GM19455 (cell line): ENCODE data around the gene PSEN2.
"Not testable (repeated sequence)": the region's sequence is repeated elsewhere in the genome, so short reads cannot be mapped to it uniquely, and the experiment has no call there.

Source experiments
- ATAC-seq: cut with Tn5 transposase; IDR thresholded peaks from one replicate; pipeline ENCODE4 v1.9.1; 2021; ENCODE audit not compliant: unreplicated experiment

PSEN2 gene

GRCh38 chr1:226908913-226909312 is 38.5 kb downstream of the PSEN2 start:
- no peak for ATAC-seq

- peak; percentile 66 for ATAC-seq
These were observed 42.3 kb downstream of the PSEN2 start for GRCh38 chr1:226912587-226913176.

GRCh38 chr1:226915672-226915995 is 45.2 kb downstream of the PSEN2 start:
- ATAC-seq: peak; percentile 9

- ATAC-seq: no peak
These were observed 46.1 kb downstream of the PSEN2 start for GRCh38 chr1:226916497-226916896.

- no peak for ATAC-seq
These were observed 49.2 kb downstream of the PSEN2 start for GRCh38 chr1:226919587-226919986.

- no peak for ATAC-seq
These were observed 49.6 kb downstream of the PSEN2 start for GRCh38 chr1:226919995-226920394.

- no peak for ATAC-seq
These were observed 50.1 kb downstream of the PSEN2 start for GRCh38 chr1:226920446-226920894.

- ATAC-seq: no peak
These were observed 51.1 kb downstream of the PSEN2 start for GRCh38 chr1:226921504-226921903.

- ATAC-seq: not testable (repeated sequence)
These were observed 59.1 kb downstream of the PSEN2 start for GRCh38 chr1:226929260-226930111.

- no peak for ATAC-seq
These were observed 64.2 kb downstream of the PSEN2 start for GRCh38 chr1:226934483-226935237.

- ATAC-seq: no peak
These were observed 67.7 kb downstream of the PSEN2 start for GRCh38 chr1:226937940-226938725.

- no peak for ATAC-seq
These were observed 68.6 kb downstream of the PSEN2 start for GRCh38 chr1:226938903-226939437.

GRCh38 chr1:226939438-226940028 is 69.1 kb downstream of the PSEN2 start:
- ATAC-seq: peak; percentile 52

- peak; percentile 96 for ATAC-seq
These were observed 69.8 kb downstream of the PSEN2 start, which contains the start of gene COQ8A for GRCh38 chr1:226940029-226940805. Gene COQ8A, plus strand, starts transcription at chr1:226940294. Its CDS starts 21,092 bp downstream, at chr1:226961386.

GRCh38 chr1:226940806-226941067 is 70.3 kb downstream of the PSEN2 start:
- no peak for ATAC-seq

GRCh38 chr1:226942392-226942791 is 72.0 kb downstream of the PSEN2 start:
- ATAC-seq: no peak

- ATAC-seq: no peak
These were observed 72.7 kb downstream of the PSEN2 start for GRCh38 chr1:226943156-226943555.

- ATAC-seq: no peak
These were observed 73.5 kb downstream of the PSEN2 start for GRCh38 chr1:226943927-226944326.

- ATAC-seq: no peak
These were observed 74.9 kb downstream of the PSEN2 start for GRCh38 chr1:226945106-226945857.
